ENCODE results near the gene DEFB126. TPM values are rescaled to one million over a fixed set of nuclear protein-coding genes. Genes with fewer than 3 reads are reported as not detected.

DEFB126 gene
- total RNA-seq, 1 donor from 2014 or later, result not detected

DNA sequence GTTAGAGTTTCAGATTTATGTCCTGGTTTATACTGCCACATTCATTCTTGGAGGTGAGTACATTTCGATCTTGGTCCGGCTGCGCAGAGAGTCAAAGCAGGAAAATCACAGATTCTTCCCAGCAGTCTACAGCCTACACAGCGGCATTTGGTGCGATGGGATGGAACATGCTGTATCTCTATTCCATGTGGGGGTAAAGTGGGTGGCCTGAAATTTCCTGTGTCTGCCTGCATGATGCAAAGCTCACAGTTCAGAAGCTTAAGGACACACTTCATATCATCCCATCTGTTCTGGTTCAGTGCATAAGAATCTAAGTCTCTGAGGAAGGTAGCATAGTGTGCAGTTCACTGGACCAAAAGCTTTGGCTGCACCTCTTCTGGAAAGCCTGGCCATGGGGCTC lies 14.8 kb downstream of the DEFB126 start, which contains the start of gene DEFB127:
DEFB127 (plus strand) TSS at position 301 of the 400 bp plus-strand sequence; CDS start at position 392, 91 bp downstream.
- no peak for DNase-seq (ENCODE audit: low spot score, unreplicated experiment)
- peaks cover 24% of the 10 kb centered on the region for H3K27me3 Mint-ChIP-seq
- H3K4me3 Mint-ChIP-seq (ENCODE audit: low read depth), result no peak within 1 kb of the TSS
- no peaks in the 10 kb centered on the region for H3K9me3 Mint-ChIP-seq (ENCODE audit: low read depth)
- H3K4me1 Mint-ChIP-seq (ENCODE audit: low read depth), result peaks cover 3% of the 10 kb centered on the region
- H3K36me3 Mint-ChIP-seq (ENCODE audit: insufficient read depth), result no peaks in the 10 kb centered on the region
- TF ChIP-seq, protein P1, sequence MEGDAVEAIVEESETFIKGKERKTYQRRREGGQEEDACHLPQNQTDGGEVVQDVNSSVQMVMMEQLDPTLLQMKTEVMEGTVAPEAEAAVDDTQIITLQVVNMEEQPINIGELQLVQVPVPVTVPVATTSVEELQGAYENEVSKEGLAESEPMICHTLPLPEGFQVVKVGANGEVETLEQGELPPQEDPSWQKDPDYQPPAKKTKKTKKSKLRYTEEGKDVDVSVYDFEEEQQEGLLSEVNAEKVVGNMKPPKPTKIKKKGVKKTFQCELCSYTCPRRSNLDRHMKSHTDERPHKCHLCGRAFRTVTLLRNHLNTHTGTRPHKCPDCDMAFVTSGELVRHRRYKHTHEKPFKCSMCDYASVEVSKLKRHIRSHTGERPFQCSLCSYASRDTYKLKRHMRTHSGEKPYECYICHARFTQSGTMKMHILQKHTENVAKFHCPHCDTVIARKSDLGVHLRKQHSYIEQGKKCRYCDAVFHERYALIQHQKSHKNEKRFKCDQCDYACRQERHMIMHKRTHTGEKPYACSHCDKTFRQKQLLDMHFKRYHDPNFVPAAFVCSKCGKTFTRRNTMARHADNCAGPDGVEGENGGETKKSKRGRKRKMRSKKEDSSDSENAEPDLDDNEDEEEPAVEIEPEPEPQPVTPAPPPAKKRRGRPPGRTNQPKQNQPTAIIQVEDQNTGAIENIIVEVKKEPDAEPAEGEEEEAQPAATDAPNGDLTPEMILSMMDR (IDR thresholded peaks at IDR 0.05; ENCODE audit: unreplicated experiment), result no peak
- no peak within 1 kb of the TSS for H3K27ac Mint-ChIP-seq

DNA sequence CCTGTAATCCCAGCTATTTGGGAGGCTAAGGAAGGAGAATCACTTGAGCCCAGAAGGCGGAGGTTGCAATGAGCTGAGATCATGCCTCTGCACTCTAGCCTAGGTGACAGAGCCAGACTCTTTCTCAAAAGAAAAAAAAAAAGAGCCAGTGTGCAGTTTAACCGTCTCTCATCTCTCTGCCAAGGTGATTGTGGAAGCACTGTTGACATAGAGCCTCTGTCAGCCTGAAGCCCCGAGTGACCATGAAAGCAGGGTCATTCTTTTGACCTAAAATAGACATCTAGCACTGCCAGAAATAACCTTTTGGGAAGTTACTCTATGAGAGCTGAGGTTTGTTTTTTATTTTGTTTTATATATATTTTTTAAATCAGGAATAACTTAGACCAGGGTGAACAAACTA lies 22.2 kb downstream of the DEFB126 start:
- H3K9me3 Mint-ChIP-seq (ENCODE audit: low read depth), result no peaks in the 10 kb centered on the region
- no peaks in the 10 kb centered on the region for H3K36me3 Mint-ChIP-seq (ENCODE audit: insufficient read depth)
- H3K4me3 Mint-ChIP-seq (ENCODE audit: low read depth), result no peak overlapping the region
- no peak overlapping the region for H3K27ac Mint-ChIP-seq
- H3K27me3 Mint-ChIP-seq, result peaks cover 3% of the 10 kb centered on the region
- no peaks in the 10 kb centered on the region for H3K4me1 Mint-ChIP-seq (ENCODE audit: low read depth)
- TF ChIP-seq, protein P1 (IDR thresholded peaks at IDR 0.05; ENCODE audit: unreplicated experiment), result no peak
- no peak for DNase-seq (ENCODE audit: low spot score, unreplicated experiment)

DNA sequence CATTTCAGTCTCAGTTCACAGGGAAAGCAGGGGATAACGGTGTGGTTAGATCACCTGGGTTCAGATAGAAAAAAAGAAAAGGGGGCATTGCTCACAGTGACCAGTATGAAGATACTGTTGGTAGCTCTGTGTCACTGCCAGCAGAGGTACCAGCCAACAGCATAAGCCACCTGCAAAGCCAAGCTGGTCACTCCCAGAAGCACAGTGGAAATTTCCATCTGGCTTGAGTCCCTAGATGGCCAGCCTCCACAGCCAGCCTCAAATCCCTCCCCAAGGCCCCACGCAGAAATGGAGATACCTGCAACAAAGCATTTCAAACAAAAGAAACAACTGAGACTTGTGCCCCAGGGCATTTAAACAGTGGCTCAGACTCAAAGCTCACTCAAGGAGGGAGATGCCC lies 26.5 kb downstream of the DEFB126 start:
- Mint-ChIP-seq H3K4me3 (ENCODE audit: low read depth) (no peak overlapping the region), H3K36me3 (ENCODE audit: insufficient read depth) (no peaks in the 10 kb centered on the region), H3K27me3 (peaks cover 3% of the 10 kb centered on the region), H3K4me1 (ENCODE audit: low read depth) (no peaks in the 10 kb centered on the region), H3K27ac (no peak overlapping the region), H3K9me3 (ENCODE audit: low read depth) (no peaks in the 10 kb centered on the region)
- no peak for DNase-seq (ENCODE audit: low spot score, unreplicated experiment)
- TF ChIP-seq, protein P1 (IDR thresholded peaks at IDR 0.05; ENCODE audit: unreplicated experiment), result no peak

DNA sequence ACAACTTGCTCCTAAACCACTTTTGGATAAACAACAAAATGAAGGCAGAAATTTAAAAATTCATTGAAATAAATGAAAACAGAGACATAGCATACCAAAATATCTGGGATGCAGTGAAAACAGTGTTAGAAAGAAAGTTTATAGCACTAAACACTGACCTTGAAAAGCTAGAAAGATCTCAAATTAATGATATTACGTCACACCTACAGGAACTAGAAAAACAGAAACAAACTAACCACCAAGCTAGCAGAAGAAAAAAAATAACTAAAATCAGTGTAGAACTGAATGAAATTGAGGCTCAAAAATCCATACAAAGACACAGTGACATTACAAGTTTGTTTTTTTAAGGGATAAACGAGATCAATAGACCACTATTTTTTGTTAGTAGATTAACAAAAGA lies 41.9 kb downstream of the DEFB126 start:
- peaks cover 27% of the 10 kb centered on the region for H3K9me3 Mint-ChIP-seq (ENCODE audit: low read depth)
- H3K4me1 Mint-ChIP-seq (ENCODE audit: low read depth), result peaks cover 7% of the 10 kb centered on the region
- H3K4me3 Mint-ChIP-seq (ENCODE audit: low read depth), result no peak overlapping the region
- H3K27ac Mint-ChIP-seq, result no peak overlapping the region
- peaks cover 5% of the 10 kb centered on the region for H3K27me3 Mint-ChIP-seq
- no peaks in the 10 kb centered on the region for H3K36me3 Mint-ChIP-seq (ENCODE audit: insufficient read depth)
- DNase-seq (ENCODE audit: low spot score, unreplicated experiment), result no peak
- TF ChIP-seq, protein P1 (IDR thresholded peaks at IDR 0.05; ENCODE audit: unreplicated experiment), result no peak

DNA sequence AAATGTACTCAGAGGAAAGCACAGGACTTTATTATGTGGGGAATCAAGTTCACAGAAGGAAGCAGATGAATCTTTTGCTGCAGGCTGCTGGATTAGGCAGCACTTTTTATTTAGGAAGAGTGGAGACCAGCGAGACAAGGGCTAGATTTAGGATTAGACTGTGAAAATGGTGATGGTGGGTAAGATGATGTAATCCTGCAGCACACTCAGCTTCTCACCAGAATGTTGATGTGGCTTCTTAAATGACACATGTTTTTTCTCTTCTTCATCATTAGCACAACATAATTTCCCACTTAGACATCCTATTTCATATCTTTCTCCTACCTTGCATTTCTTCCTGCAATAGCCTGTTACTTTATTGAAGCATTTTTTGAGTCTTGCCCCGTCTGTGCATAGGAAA lies 45.3 kb downstream of the DEFB126 start:
- DNase-seq (ENCODE audit: low spot score, unreplicated experiment), result no peak
- peaks cover 11% of the 10 kb centered on the region for H3K27me3 Mint-ChIP-seq
- no peak overlapping the region for H3K4me3 Mint-ChIP-seq (ENCODE audit: low read depth)
- H3K4me1 Mint-ChIP-seq (ENCODE audit: low read depth), result peaks cover under 1% of the 10 kb centered on the region
- TF ChIP-seq, protein P1 (IDR thresholded peaks at IDR 0.05; ENCODE audit: unreplicated experiment), result no peak
- H3K27ac Mint-ChIP-seq, result no peak overlapping the region
- no peaks in the 10 kb centered on the region for H3K36me3 Mint-ChIP-seq (ENCODE audit: insufficient read depth)
- H3K9me3 Mint-ChIP-seq (ENCODE audit: low read depth), result peaks cover 27% of the 10 kb centered on the region

Data from progenitor cell of endocrine pancreas (in vitro differentiated cells).